ENCODE data around the gene RAPSN.

Gene RAPSN

DNA sequence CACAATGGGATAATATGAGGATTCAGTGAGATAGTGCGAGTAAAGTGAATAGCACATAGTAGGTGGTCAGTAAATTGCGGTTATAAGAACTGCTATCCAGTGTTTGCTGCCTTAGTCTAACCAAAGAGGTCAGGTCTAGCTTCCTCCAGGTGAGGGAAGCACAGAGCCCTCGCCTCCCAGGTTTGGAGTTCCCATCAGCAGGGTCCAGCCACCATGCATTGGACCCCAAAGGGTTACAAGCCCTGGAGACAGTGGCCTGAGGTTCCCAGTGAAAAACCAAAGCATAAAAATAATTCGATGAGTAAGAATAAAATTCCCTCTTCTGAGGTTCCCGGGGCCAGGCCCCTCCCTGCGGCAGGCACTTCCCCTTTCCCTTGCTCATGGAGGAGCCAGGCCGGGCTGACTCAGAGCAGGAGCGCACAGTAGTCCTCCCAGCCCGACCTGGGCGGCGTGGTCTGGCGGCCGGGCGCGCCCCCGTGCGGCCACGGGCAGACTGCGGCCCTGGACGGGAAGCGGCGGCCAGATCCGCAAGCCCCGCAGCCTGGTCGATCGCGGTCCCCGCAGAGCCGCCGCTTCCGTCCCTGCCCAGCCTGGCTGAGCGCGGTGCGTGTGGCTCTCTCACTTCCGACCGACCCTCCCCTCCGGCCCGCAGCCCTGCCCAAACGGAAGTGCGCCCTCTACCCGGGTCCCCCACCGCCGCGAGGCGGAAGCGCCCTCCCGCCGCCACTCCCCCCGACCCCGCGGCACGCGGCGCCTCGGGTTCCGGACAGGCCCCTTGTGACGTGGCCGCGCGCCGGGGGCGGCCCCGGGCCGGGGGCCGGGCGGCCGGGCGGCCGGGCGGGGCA lies 41.0 kb downstream of the RAPSN start, which contains the start of gene SLC39A13:
SLC39A13 (plus strand) TSS at position 845 of the 845 bp plus-strand sequence. CDS start 1,505 bp downstream, outside the sequence.
- H3K27ac ChIP-seq, result peak within 1 kb of the TSS; percentile 83
- TF ChIP-seq, protein P1, sequence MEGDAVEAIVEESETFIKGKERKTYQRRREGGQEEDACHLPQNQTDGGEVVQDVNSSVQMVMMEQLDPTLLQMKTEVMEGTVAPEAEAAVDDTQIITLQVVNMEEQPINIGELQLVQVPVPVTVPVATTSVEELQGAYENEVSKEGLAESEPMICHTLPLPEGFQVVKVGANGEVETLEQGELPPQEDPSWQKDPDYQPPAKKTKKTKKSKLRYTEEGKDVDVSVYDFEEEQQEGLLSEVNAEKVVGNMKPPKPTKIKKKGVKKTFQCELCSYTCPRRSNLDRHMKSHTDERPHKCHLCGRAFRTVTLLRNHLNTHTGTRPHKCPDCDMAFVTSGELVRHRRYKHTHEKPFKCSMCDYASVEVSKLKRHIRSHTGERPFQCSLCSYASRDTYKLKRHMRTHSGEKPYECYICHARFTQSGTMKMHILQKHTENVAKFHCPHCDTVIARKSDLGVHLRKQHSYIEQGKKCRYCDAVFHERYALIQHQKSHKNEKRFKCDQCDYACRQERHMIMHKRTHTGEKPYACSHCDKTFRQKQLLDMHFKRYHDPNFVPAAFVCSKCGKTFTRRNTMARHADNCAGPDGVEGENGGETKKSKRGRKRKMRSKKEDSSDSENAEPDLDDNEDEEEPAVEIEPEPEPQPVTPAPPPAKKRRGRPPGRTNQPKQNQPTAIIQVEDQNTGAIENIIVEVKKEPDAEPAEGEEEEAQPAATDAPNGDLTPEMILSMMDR (conservative IDR thresholded peaks at IDR 0.05), result peak; percentile 83

DNA sequence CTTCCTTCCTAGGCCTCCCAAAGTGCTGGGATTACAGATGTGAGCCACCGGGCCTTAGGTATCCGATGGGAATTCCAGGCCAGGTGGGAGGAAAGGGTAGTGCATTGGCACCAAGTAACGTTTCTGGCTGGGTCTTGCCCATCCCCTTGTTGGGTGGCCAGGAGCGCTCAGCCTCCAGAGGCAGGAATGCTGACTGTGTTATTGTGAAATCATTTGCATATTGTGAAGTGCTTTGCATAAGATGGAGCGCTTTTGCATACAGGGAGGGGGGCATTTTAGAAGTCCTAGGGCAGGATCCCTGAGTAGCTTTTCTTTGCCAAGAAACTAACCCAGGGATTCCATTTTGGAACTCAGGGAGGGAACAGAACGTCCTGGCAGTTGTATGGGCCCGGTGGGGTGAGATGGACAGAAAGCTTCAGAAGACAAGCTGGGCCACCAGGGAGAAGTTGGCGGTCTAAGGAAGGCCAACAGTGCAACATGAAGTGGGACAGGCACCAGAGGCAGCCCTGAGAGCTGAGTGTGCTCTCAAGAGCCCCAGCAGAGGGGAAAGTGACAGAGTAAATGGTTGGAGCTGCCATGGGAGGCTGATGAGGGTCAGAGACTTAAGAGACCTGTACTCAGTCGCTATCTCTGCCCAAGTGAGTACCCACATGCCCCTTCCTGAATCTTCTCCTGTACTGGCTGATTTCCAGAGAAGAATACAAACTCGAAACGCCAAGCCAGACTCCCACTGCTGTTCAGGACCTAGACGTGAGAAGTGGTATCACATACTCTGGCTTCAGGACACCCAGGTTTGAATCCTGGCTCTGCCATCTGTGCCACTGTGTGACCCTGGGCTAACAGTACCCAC lies 41.8 kb downstream of the RAPSN start:
- peak overlapping the region; percentile 83 for H3K27ac ChIP-seq
- TF ChIP-seq, protein P1 (conservative IDR thresholded peaks at IDR 0.05), result no peak

DNA sequence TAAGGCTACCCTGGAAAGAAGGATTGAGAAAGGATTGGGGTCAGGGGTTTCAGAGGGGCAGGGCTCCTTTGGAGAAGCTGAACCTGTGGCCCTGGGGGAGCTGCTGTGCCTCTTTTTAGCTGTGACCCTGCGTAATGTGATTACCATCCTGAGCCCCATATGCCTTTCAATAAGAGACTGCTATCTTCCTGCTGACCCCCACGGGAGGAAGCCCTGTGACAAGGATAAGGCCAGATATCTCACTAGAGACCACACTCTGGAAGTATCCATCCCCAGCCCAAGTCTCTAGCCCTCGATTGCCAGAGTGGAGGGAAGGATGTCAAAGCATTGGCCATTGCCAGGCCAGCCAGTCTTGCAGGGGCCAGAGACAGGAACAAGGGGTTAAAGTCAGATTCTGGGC lies 45.4 kb downstream of the RAPSN start:
- TF ChIP-seq, protein P1 (conservative IDR thresholded peaks at IDR 0.05), result no peak
- no peak overlapping the region for H3K27ac ChIP-seq

DNA sequence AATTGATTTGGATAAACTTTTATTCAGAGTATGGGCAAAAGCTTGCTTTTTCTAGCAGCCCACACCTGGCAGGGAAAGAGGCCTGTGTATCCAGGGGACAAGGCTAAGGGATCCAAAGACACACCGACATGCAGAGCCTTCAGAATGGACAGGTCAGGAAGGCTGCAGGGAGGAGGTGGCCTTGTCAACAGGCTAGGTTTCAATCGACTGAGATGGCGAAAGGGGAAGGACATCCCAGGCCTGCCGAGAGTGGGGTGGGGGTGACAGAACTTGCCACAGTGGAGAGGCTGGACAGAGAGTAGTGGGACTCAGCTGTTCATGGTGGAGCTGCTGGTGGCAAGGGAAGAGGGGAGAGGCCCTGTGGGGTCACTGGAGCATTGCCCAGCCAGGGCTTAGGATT lies 45.8 kb downstream of the RAPSN start:
- no peak overlapping the region for H3K27ac ChIP-seq
- TF ChIP-seq, protein P1 (conservative IDR thresholded peaks at IDR 0.05), result no peak

DNA sequence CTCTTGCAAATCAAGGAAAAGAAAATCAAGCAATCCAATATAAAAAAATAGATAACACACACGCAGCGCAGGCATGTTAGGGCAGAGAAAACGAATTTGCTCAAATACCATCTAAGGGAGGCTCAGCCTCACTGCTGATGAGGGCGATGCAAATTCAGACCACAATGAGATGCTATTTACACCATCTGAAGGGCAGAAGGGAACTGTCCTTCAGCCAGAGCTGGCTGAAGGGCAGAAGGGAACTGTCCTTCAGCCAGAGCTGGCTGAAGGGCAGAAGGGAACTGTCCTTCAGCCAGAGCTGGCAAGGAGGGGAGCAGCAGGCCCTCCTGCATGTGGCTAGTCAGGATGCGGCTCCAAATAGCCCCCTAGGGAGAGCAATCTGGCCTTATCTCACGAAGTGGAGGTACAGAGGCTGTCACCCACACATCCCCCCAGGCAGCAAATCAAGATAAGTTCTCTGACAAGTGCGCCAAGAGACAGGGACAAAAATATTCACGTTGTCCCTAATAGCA lies 48.1 kb downstream of the RAPSN start:
- no peak overlapping the region for H3K27ac ChIP-seq
- TF ChIP-seq, protein P1 (conservative IDR thresholded peaks at IDR 0.05), result no peak

DNA sequence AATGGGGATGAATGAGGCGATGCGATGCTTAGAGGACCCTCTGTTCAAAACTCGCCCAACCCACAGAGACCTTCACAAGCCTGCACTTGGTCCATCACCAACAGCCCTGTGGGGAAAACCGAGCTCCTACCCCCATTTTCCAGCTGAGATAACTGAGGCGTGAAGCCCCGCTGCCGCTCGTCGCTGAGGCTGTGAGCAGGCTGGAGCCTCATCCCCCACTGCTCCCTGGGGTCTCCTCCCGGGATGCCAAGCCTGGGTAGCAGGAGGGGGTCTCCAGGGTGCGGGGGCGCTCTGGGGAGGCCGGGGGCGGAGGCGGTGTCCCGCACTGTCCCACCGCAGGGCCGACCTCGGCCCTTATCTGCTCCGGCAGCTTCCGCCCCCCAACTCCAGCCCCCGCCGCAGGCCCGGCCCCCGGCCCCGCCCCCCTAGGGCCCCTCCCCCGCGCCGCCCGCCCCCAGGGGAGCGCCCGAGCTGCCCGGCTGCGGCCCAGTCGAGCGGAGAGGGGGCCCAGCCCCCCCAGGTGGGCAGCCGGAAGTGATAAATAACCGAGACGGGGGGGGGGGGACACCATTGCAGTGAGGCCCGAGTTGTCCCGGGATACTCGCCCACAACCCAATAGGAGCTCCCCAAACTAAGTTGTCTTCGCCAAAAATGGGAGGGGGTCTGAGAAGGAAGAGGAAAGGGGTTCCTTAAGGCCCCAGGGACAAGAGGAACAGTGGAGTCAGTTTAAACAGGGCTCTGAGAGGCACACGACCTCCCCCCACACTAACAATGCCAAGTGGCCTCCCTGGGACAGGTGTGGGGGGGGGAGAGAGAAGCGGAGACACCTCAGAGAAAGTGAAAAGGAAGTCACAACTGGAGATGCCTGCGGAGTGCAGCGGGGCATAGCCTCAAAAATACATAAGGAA lies 48.8 kb downstream of the RAPSN start:
- peak overlapping the region; percentile 15; the same call in 1 of the 2 replicates for H3K27ac ChIP-seq
- TF ChIP-seq, protein P1 (conservative IDR thresholded peaks at IDR 0.05), result no peak

All from VCaP (cell line).